ENCODE results near the gene HMCN2. TPM values are rescaled to one million over a fixed set of nuclear protein-coding genes. Genes with fewer than 3 reads are reported as not detected.

The HMCN2 gene
- total RNA-seq, 1 donor from 2014 or later: 0.06 TPM

DNA sequence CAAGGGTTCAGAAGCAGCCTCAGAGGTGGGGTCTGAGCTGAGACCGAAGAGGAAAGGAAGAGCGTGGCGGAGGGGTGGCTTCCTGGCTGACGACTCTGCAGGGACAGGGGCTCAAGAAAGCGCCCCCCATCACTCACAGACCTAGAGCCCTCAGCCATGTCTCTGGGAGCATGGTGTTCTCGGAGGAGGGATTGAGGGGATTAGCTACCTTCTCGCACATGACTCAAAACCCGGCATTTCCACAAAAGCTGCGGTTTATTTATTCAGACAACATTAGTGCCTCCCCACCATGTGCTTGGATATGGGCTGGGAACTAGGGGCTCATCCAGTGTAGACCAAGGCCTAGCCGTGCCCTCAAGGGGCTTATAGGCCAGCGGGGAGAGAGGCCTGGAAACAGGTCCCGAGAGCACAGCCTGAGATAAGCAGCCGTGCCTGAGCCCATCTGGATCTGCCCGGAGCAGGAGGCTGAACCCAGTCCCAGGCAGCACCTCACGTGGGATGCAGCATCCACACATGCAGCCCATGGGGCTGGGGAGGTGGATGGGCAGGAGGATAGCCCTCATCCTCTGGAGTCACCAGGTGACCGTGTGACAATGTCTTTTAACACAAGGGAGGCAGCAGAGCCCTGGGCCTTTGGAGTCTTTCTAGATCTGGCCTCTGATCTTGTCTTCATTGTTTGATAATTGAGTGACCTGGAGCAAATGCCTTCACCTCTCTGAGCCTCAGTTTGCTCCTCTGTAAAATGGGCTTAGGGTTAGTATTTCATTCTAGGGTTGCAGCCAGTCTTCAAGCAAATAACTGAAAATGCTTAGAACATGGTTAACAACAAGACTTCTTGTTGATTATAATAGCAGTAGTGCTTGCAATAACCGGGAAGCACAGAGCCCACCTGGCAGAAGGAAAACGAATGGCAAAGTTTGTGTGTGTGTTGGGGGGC, 878 bp upstream of the HMCN2 start:
- TF ChIP-seq, protein P1, sequence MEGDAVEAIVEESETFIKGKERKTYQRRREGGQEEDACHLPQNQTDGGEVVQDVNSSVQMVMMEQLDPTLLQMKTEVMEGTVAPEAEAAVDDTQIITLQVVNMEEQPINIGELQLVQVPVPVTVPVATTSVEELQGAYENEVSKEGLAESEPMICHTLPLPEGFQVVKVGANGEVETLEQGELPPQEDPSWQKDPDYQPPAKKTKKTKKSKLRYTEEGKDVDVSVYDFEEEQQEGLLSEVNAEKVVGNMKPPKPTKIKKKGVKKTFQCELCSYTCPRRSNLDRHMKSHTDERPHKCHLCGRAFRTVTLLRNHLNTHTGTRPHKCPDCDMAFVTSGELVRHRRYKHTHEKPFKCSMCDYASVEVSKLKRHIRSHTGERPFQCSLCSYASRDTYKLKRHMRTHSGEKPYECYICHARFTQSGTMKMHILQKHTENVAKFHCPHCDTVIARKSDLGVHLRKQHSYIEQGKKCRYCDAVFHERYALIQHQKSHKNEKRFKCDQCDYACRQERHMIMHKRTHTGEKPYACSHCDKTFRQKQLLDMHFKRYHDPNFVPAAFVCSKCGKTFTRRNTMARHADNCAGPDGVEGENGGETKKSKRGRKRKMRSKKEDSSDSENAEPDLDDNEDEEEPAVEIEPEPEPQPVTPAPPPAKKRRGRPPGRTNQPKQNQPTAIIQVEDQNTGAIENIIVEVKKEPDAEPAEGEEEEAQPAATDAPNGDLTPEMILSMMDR (conservative IDR thresholded peaks at IDR 0.05; ENCODE audit: low read depth, low read length): no peak
- H3K4me3 ChIP-seq (ENCODE audit: low read depth, low read length): no peak overlapping the region
- DNase-seq (ENCODE audit: low read depth): no peak

DNA sequence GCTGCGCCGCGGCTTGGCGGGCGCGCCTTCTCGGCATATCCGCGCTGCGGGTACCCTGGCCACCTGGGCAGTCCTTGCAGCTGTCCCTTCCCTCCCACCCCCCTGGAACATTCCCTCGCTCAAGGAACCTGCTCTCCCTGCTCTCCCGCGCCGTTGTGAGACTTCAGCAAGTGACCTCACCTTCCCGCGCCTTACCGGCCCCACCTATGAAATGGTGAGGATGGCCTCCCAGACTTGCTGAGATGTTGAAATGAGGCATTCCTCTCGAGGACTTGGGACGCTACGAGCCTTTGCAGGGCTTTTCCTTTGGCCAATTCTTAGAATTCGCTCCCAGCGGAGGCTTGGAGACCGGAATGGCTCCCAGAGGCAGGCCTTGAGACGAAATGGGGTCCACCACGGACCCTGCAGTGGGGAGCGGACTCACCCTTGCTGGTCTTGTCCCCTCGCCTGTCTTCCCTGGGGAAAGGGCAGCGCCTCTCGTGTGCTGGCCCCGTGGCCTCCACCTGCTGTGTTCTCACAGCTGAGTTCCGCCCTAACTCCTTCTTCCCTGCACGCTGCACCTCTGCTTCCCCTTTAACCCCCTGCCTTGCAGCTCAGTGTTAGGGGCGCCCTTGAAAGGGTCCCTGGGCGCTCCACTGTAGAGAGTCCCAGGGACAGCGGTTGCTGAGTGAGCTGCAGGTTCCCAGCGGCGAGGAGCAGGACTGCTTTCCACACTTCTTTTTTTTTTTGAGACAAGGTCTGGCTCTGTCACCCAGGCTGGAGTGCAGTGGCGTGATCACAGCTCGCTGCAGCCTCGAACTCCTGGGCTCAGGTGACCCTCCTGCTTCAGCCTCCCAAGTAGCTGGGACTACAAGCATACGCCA, 907 bp downstream of the HMCN2 start:
- no peak for DNase-seq (ENCODE audit: low read depth)
- no peak overlapping the region for H3K4me3 ChIP-seq (ENCODE audit: low read depth, low read length)
- TF ChIP-seq, protein P1 (conservative IDR thresholded peaks at IDR 0.05; ENCODE audit: low read depth, low read length): no peak

DNA sequence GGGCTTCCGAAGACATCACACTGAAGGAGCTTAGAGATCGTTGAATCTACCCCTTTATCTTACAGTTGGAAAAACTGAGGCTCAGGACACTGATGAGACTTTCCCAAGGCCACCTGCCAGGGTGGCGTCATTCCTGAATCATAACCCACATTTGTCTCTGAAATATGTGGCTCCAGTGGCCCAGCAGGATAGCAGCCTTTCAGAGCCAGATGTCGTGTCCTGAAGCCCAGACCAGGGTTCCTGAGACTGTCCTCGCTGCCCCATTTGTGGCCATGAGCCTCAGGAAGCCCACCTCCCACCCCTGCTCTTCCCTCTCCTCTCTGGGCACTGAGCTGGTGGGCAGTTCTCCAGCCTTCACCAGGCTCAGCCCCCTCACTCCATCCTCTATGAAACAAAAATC, 2.4 kb downstream of the HMCN2 start:
- H3K4me3 ChIP-seq (ENCODE audit: low read depth, low read length): no peak overlapping the region
- TF ChIP-seq, protein P1 (conservative IDR thresholded peaks at IDR 0.05; ENCODE audit: low read depth, low read length): no peak
- DNase-seq (ENCODE audit: low read depth): no peak

DNA sequence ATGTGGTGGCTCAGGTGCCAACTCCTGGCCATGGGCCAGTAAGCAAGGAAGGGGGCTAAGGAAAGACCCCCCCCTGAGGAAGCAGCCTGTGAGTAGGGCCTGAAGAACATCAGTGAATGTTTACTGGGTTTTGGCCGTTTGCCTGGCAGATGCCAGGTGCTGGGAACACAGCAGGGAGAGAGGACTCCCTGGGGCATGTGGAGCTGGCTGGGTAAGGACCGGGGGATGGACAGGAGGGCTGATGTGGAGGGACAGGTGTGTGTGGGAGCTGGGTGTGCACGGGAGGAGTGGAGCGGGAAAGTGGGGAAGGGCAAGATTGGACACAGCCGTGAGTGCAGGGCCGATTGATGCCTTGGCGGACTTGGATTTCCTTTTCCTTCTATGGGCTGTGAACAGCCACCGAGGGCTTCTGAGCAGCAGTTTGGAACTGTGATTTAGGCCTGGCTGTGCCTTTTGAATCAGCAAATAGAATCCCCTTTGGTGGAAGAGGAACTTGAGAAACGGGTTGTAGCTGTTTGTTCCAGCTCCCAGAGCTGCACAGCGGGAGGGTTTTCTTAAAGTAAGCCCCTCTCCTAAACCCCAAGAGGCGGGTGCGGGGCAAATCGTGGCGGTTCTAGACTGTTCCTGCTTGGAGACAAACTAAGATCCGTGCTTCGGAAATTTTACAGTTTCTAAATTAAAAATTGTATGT, 3.1 kb downstream of the HMCN2 start:
- H3K4me3 ChIP-seq (ENCODE audit: low read depth, low read length): no peak overlapping the region
- DNase-seq (ENCODE audit: low read depth): no peak
- TF ChIP-seq, protein P1 (conservative IDR thresholded peaks at IDR 0.05; ENCODE audit: low read depth, low read length): no peak

DNA sequence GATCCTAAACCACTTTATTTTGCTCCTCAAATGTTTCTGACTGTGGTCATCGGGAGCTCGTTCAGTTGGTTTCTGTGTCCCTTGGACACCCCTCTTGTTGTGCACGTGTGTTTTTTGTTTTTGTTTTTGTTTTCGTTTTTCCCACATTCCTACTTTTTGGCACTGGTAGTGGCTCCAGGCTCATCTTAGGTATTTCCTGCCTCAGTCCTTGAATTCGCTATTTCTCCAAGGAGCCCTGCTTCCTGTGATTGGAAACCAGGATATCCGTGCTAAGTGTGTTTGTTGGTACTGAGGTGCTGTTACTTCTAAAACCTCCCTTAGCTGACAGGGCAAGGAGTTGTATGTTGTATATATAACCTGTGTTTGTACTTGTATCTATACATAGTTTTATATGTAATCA, 5.9 kb downstream of the HMCN2 start:
- H3K4me3 ChIP-seq (ENCODE audit: low read depth, low read length): no peak overlapping the region
- DNase-seq (ENCODE audit: low read depth): no peak
- TF ChIP-seq, protein P1 (conservative IDR thresholded peaks at IDR 0.05; ENCODE audit: low read depth, low read length): no peak

DNA sequence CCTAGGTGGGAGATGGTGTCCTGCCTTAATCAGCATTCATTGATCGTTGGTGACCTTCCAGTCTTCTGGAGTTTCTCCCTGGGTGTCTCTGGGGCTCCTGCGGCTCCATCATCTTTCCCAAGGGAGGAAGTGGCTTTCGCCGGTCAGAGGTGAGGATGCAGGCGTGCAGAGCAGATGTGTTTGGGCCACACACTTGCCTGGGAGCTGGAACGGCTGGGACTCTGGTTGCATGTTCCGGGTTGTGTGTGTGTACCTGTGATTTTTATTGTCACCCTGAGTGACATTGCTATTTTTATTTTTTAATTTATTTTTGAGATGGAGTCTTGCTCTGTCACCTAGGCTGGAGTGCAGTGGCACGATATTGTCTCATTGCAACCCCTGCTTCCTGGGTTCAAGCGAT, 9.6 kb downstream of the HMCN2 start:
- no peak overlapping the region for H3K4me3 ChIP-seq (ENCODE audit: low read depth, low read length)
- TF ChIP-seq, protein P1 (conservative IDR thresholded peaks at IDR 0.05; ENCODE audit: low read depth, low read length): no peak
- DNase-seq (ENCODE audit: low read depth): no peak
